ENCODE measurements around the gene CYP4A22. TPM values are rescaled to one million over a fixed set of nuclear protein-coding genes. Genes with fewer than 3 reads are reported as not detected.

CYP4A22 gene
- total RNA-seq, 2 donors from 2014 or later, result not detected

GRCh38 chr1:47160716-47161115 is 23.5 kb downstream of the CYP4A22 start:
- intact Hi-C loops (cut with DNase I), result no loop called here

GRCh38 chr1:47161298-47162040 is 24.2 kb downstream of the CYP4A22 start:
- no peak overlapping the region for H3K27ac ChIP-seq
- 41 to 58% methylated on average over 5 of the region's 5 CpGs for WGBS, 2 donors
- TF ChIP-seq POLR2A (IDR thresholded peaks at IDR 0.05), result no peak
- TF ChIP-seq, protein P1, sequence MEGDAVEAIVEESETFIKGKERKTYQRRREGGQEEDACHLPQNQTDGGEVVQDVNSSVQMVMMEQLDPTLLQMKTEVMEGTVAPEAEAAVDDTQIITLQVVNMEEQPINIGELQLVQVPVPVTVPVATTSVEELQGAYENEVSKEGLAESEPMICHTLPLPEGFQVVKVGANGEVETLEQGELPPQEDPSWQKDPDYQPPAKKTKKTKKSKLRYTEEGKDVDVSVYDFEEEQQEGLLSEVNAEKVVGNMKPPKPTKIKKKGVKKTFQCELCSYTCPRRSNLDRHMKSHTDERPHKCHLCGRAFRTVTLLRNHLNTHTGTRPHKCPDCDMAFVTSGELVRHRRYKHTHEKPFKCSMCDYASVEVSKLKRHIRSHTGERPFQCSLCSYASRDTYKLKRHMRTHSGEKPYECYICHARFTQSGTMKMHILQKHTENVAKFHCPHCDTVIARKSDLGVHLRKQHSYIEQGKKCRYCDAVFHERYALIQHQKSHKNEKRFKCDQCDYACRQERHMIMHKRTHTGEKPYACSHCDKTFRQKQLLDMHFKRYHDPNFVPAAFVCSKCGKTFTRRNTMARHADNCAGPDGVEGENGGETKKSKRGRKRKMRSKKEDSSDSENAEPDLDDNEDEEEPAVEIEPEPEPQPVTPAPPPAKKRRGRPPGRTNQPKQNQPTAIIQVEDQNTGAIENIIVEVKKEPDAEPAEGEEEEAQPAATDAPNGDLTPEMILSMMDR (IDR thresholded peaks at IDR 0.05), result no peak
- no peak for ATAC-seq
- no peak overlapping the region for H3K4me3 ChIP-seq
- H3K36me3 ChIP-seq (replicated peaks in 1 of 2; ENCODE audit: insufficient read depth in 1 of 2, low read depth in 2 of 2), result no peaks in the 10 kb centered on the region
- no peak for DNase-seq
- intact Hi-C loops (cut with DNase I), result no loop called here
- H3K4me1 ChIP-seq, result no peaks in the 10 kb centered on the region
- H3K27me3 ChIP-seq, result no peaks in the 10 kb centered on the region
- H3K9me3 ChIP-seq, result no peaks in the 10 kb centered on the region

More at GRCh38 chr1:47160716-47161115, 23.5 kb downstream of the CYP4A22 start:
- no peaks in the 10 kb centered on the region for H3K4me1 ChIP-seq
- TF ChIP-seq, protein P1 (IDR thresholded peaks at IDR 0.05), result no peak
- TF ChIP-seq POLR2A (IDR thresholded peaks at IDR 0.05), result no peak
- no peak for ATAC-seq
- no peak overlapping the region for H3K27ac ChIP-seq
- no peak for DNase-seq
- H3K27me3 ChIP-seq, result no peaks in the 10 kb centered on the region
- no peaks in the 10 kb centered on the region for H3K36me3 ChIP-seq (replicated peaks in 1 of 2; ENCODE audit: insufficient read depth in 1 of 2, low read depth in 2 of 2)
- no peaks in the 10 kb centered on the region for H3K9me3 ChIP-seq
- H3K4me3 ChIP-seq, result no peak overlapping the region

- no peak for ATAC-seq
- no peak for DNase-seq
- intact Hi-C loops (cut with DNase I), result no loop called here
- H3K27me3 ChIP-seq, result no peaks in the 10 kb centered on the region
- H3K9me3 ChIP-seq, result no peaks in the 10 kb centered on the region
- TF ChIP-seq POLR2A (IDR thresholded peaks at IDR 0.05), result no peak
- TF ChIP-seq, protein P1 (IDR thresholded peaks at IDR 0.05), result no peak
- H3K4me1 ChIP-seq, result no peaks in the 10 kb centered on the region
- no peak overlapping the region for H3K27ac ChIP-seq
- no peaks in the 10 kb centered on the region for H3K36me3 ChIP-seq (replicated peaks in 1 of 2; ENCODE audit: insufficient read depth in 1 of 2, low read depth in 2 of 2)
- no peak overlapping the region for H3K4me3 ChIP-seq
Observed at GRCh38 chr1:47164552-47164951, 27.3 kb downstream of the CYP4A22 start.

DNA sequence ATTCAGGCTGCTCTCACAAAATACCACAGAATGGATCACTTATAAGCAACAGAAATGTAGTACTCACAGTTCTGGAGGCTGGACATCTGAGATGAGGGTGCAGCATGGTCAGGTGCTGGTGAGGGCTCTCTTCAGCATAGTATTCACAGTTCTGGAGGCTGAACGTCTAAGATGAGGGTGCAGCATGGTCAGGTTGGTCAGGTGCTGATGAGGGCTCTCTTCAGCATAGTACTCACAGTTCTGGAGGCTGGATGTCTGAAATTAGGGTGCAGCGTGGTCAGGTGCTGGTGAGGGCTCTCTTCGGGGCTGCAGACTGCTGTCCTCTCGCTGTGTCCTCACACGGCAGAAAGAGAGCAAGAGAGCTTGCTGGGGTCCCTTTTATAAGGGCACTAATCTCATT is 35.5 kb downstream of the CYP4A22 start:
- H3K9me3 ChIP-seq, result no peaks in the 10 kb centered on the region
- H3K4me1 ChIP-seq, result no peaks in the 10 kb centered on the region
- no peak overlapping the region for H3K27ac ChIP-seq
- WGBS, 2 donors, result 73 to 90% methylated on average over 4 to 5 of the region's 5 CpGs
- ATAC-seq, result no peak
- DNase-seq, result no peak
- H3K27me3 ChIP-seq, result no peaks in the 10 kb centered on the region
- TF ChIP-seq, protein P1 (IDR thresholded peaks at IDR 0.05), result no peak
- TF ChIP-seq POLR2A (IDR thresholded peaks at IDR 0.05), result no peak
- H3K36me3 ChIP-seq (replicated peaks in 1 of 2; ENCODE audit: insufficient read depth in 1 of 2, low read depth in 2 of 2), result no peaks in the 10 kb centered on the region
- intact Hi-C loops (cut with DNase I), result no loop called here
- no peak overlapping the region for H3K4me3 ChIP-seq

GRCh38 chr1:47174656-47175020 is 37.4 kb downstream of the CYP4A22 start:
- no peaks in the 10 kb centered on the region for H3K9me3 ChIP-seq
- DNase-seq, result no peak
- no peak for ATAC-seq
- no peak overlapping the region for H3K4me3 ChIP-seq
- H3K36me3 ChIP-seq (replicated peaks in 1 of 2; ENCODE audit: insufficient read depth in 1 of 2, low read depth in 2 of 2), result no peaks in the 10 kb centered on the region
- H3K27ac ChIP-seq, result no peak overlapping the region
- intact Hi-C loops (cut with DNase I), result no loop called here
- no peak for TF ChIP-seq POLR2A (IDR thresholded peaks at IDR 0.05)
- TF ChIP-seq, protein P1 (IDR thresholded peaks at IDR 0.05), result no peak
- H3K27me3 ChIP-seq, result no peaks in the 10 kb centered on the region
- peaks cover 5% of the 10 kb centered on the region for H3K4me1 ChIP-seq

Measured in body of pancreas (tissue), 4 donors.